ENCODE data around the gene GRK2. TPM values are rescaled to one million over a fixed set of nuclear protein-coding genes. Genes with fewer than 3 reads are reported as not detected.

GRK2 gene
- total and polyA plus RNA-seq, 12 donors, result 34.2 to 65.0 (median 45.5) TPM

- Histone ChIP-seq H3K4me1 (peaks cover 57 to 86% (median 82%) of the 10 kb centered on the region in 9 donors), H3K36me3 (peaks cover 0 to 40% (median 0%) of the 10 kb centered on the region in 9 donors), H3K27me3 (no peaks in the 10 kb centered on the region), H3K9me3 (no peaks in the 10 kb centered on the region), H3K4me3 (peak overlapping the region in 9 of 10 donors; percentile 10 to 96 (median 45)), H3K27ac (peak overlapping the region; percentile 39 to 98 (median 90))
- ATAC-seq, result peak in 1 of 8 donors; percentile 6
- DNase-seq, result peak in 1 of 2 donors; percentile 28
- 30 to 39% methylated on average over 15 of the region's 15 CpGs for WGBS, 2 donors
- TF ChIP-seq CTCF (IDR thresholded peaks at IDR 0.05), result no peak
- intact Hi-C loops (cut with DNase I), result loop anchor here in 5 of 10 donors (2.0 to 10.0 kb wide), 5 partner anchors 19 to 115 kb away; partner anchors contain the start of genes SSH3 (in 2 of the 5) and ANKRD13D (in 1 of the 5)
These were observed 3.4 kb downstream of the GRK2 start for GRCh38 chr11:67269401-67270255.

- ATAC-seq, result peak in 4 of 8 donors; percentile 11 to 23 (median 18)
- Histone ChIP-seq H3K27me3 (no peaks in the 10 kb centered on the region), H3K4me1 (peaks cover 66 to 93% (median 90%) of the 10 kb centered on the region in 9 donors), H3K9me3 (no peaks in the 10 kb centered on the region), H3K4me3 (peak overlapping the region in 9 of 10 donors; percentile 10 to 96 (median 45)), H3K36me3 (peaks cover 0 to 49% (median 0%) of the 10 kb centered on the region in 9 donors), H3K27ac (peak overlapping the region; percentile 39 to 98 (median 90))
- intact Hi-C loops (cut with DNase I), result loop anchor here in 1 of 10 donors (5.0 kb wide), 1 partner anchor 112 kb away; no protein-coding TSS in a partner anchor
- no peak for TF ChIP-seq CTCF (IDR thresholded peaks at IDR 0.05)
- DNase-seq, result peak; percentile 50 to 74
- 38 to 47% methylated on average over 28 of the region's 28 CpGs for WGBS, 2 donors
These were observed 4.3 kb downstream of the GRK2 start for GRCh38 chr11:67270256-67271204.

- no peaks in the 10 kb centered on the region for H3K27me3 ChIP-seq
- ATAC-seq (no peak), DNase-seq (no peak)
- peak overlapping the region in 5 of 10 donors; percentile 44 to 96 (median 77) for H3K4me3 ChIP-seq
- H3K27ac ChIP-seq, result peak overlapping the region in 9 of 10 donors; percentile 20 to 98 (median 91)
- peaks cover 0 to 54% (median 0%) of the 10 kb centered on the region in 9 donors for H3K36me3 ChIP-seq
- intact Hi-C loops (cut with DNase I), result loop anchor here in 1 of 10 donors (5.0 kb wide), 1 partner anchor 111 kb away; no protein-coding TSS in a partner anchor
- TF ChIP-seq CTCF (IDR thresholded peaks at IDR 0.05), result no peak
- no peaks in the 10 kb centered on the region for H3K9me3 ChIP-seq
- peaks cover 72 to 93% (median 90%) of the 10 kb centered on the region in 9 donors for H3K4me1 ChIP-seq
- 68 to 76% methylated on average over 5 of the region's 5 CpGs for WGBS, 2 donors
These were observed 4.9 kb downstream of the GRK2 start for GRCh38 chr11:67271205-67271540.
